MM.1S (cell line): Measurements from ENCODE around the gene UPK3BL2.
"Not testable (repeated sequence)": the region's sequence is repeated elsewhere in the genome, so short reads cannot be mapped to it uniquely, and the experiment has no call there.

Source experiments
- DNase-seq: peaks from one replicate; pipeline ENCODE4 v3.0.0-alpha.2; 2015
- H2AFZ ChIP-seq: fragments of 300-600 bp; sonication (generic); 2 replicates; pipeline ENCODE4 v1.6.0; 2016; ENCODE audit warnings: antibody characterized with exemption, low read length
- H3F3A ChIP-seq: fragments of 300-600 bp; sonication (generic); 2 replicates; pipeline ENCODE4 v1.6.1; 2016; ENCODE audit warnings: mild to moderate bottlenecking, antibody characterized with exemption, low read length, moderate library complexity, mixed read lengths; ENCODE audit not compliant: insufficient read depth
- H3K27ac ChIP-seq: fragments of 300-600 bp; sonication (generic); 2 replicates; pipeline ENCODE4 v1.5.1; 2016; ENCODE audit warnings: mild to moderate bottlenecking, low read length
- H3K27me3 ChIP-seq: fragments of 300-600 bp; sonication (generic); replicated peaks from 2 replicates; pipeline ENCODE4 v1.6.0; 2016; ENCODE audit warnings: low read length; ENCODE audit not compliant: insufficient read depth
- H3K36me3 ChIP-seq: fragments of 300-600 bp; sonication (generic); replicated peaks from 2 replicates; pipeline ENCODE4 v1.6.1; 2016; ENCODE audit warnings: mild to moderate bottlenecking, low read length, mixed read lengths; ENCODE audit not compliant: insufficient read depth
- H3K4me1 ChIP-seq: fragments of 300-600 bp; sonication (generic); 2 replicates; pipeline ENCODE4 v1.6.1; 2016; ENCODE audit warnings: low read length, mixed read lengths
- H3K4me2 ChIP-seq: fragments of 300-600 bp; sonication (generic); 2 replicates; pipeline ENCODE4 v1.6.0; 2016; ENCODE audit warnings: low read depth, low read length
- H3K4me3 ChIP-seq: fragments of 300-600 bp; sonication (generic); 2 replicates; pipeline ENCODE4 v1.5.1; 2016; ENCODE audit warnings: low read length, mixed read lengths
- H3K79me2 ChIP-seq: fragments of 300-600 bp; sonication (generic); 2 replicates; pipeline ENCODE4 v1.6.1; 2016; ENCODE audit warnings: mixed run types, low read length, mixed read lengths
- H3K9ac ChIP-seq: fragments of 300-600 bp; sonication (generic); 2 replicates; pipeline ENCODE4 v1.6.1; 2016; ENCODE audit warnings: low read length, mixed read lengths
- H3K9me2 ChIP-seq: fragments of 300-600 bp; sonication (generic); replicated peaks from 2 replicates; pipeline ENCODE4 v1.6.1; 2016; ENCODE audit warnings: mild to moderate bottlenecking, low read length, mixed read lengths; ENCODE audit not compliant: insufficient read depth
- H3K9me3 ChIP-seq: fragments of 300-600 bp; sonication (generic); replicated peaks from 2 replicates; pipeline ENCODE4 v1.6.1; 2016; ENCODE audit warnings: mild to moderate bottlenecking, low read length, mixed read lengths; ENCODE audit not compliant: insufficient read depth
- H4K20me1 ChIP-seq: fragments of 300-600 bp; sonication (generic); 2 replicates; pipeline ENCODE4 v1.6.1; 2016; ENCODE audit warnings: mild to moderate bottlenecking, low read length, moderate library complexity, mixed read lengths; ENCODE audit not compliant: insufficient read depth

Gene UPK3BL2

DNA sequence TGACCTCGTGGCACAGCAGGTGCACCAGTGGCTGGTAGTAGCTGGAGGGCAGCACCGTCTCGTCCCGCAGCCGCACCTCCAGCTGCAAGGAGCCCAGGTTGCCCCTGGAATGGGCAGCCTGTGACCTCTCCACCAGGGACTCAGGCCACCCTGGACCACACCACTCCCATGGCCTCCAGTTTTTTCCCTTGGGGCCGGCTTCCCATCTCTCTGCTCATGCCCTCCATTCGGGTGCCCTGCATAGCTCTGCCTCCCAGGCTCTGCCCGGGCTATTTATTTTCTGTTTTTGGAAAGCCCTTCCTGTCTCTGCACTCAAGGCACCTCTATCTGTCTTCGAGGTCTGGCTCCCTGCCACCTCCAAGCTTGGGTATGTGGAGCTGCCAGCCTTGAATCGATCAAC, 46.6 kb downstream of the UPK3BL2 start:
- H3K9me2 ChIP-seq, H3K36me3 ChIP-seq, H3K27ac ChIP-seq, H2AFZ ChIP-seq, H3K9ac ChIP-seq, H3K4me2 ChIP-seq, H3K4me1 ChIP-seq, H3K27me3 ChIP-seq, H3K79me2 ChIP-seq, H3K4me3 ChIP-seq, H3F3A ChIP-seq, DNase-seq, H4K20me1 ChIP-seq, H3K9me3 ChIP-seq: not testable (repeated sequence)

DNA sequence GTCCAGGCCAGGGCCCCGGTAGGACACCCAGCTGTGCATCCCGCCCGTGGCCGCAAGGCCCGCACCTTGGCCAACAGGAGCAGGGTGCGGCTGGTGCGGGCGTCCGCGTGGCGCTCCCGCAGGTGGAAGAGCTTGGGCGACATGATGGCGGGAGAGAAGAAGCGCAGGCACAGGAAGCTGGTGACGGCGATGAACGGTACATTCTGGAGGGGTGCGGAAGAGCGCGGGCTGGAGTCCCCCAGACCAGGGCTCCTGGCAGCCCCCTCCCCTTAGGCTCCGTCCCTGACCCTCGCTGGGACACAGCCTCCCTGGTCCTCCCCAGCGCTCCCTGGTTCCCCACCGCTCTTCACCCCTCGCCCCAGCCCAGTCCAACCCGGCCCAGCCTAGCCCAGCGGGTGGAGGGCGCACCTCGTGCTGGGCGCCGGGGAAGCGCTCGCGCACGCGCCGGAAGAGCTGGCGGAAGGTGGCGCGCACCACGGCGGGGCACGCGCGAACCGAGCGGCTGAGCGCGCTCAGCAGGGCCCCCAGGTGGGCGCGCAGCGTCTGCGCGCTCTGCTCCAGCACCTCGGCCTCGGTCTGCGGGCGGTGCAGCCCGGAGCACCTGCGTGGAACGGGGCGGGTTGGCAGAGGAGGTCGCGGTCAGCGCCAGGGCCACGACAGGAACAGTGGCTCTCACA, 48.9 kb downstream of the UPK3BL2 start:
- not testable (repeated sequence) for H3K36me3 ChIP-seq, H3K9ac ChIP-seq, H3K9me3 ChIP-seq, DNase-seq, H3K4me3 ChIP-seq, H3K79me2 ChIP-seq, H2AFZ ChIP-seq, H3K27me3 ChIP-seq, H3F3A ChIP-seq, H3K4me2 ChIP-seq, H3K4me1 ChIP-seq, H3K27ac ChIP-seq, H4K20me1 ChIP-seq, H3K9me2 ChIP-seq

DNA sequence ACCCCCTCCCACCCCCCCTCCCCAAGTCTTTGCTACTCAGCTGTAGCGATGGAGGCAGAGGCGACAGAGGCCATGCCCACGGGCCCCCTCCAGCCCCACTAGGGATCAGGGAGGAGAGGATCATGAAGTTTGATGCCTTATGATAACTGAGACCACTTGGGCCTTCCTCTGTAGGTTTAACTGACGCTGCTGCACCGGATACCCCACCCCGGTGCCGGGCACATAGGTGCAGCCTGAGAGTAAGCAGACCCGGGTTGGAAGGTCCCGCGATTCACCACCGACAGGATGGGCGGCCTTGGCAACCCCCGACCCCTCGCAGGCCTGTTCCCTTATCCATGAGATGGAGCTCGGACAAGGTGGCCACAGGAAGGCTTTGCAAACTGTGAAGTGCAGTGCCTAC, 49.5 kb downstream of the UPK3BL2 start:
- not testable (repeated sequence) for H3K9me2 ChIP-seq, H3K4me1 ChIP-seq, H4K20me1 ChIP-seq, DNase-seq, H3K4me3 ChIP-seq, H3F3A ChIP-seq, H3K27me3 ChIP-seq, H3K9me3 ChIP-seq, H3K9ac ChIP-seq, H3K4me2 ChIP-seq, H3K36me3 ChIP-seq, H3K79me2 ChIP-seq, H3K27ac ChIP-seq, H2AFZ ChIP-seq

DNA sequence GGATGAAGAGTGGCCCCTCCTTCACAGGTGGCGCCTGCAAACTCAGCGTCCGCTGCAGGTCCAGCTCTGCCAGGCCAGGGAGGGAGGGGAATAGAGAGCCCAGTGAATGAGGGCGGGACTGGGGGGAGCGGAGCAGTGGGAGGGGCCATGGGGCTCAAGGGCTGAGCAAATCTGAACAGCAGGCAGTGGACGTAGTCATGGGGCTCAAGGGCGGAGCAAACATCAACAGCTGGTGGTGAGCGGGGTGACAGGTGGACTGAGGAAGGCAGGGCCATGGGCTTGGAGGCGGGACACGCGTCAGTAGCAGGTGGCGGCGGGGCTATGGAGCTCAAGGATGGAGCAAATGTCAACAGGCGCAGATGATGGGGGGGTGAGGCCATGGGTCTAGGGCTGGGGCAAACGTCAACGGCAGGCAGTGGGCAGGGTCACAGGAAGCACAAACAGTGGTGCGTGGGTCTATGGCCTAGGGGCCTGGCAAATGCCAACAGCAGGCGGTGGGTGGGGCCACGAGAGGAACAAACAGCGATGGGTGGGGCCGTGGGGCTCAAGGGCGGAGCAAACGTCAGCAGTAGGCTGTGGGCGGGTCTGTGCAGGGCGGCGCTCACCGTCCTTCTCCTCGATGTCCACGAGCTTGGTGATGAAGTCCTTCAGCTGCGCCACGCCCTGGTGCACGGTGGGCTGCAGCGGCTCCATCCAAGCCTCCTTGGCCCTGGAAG, 50.1 kb downstream of the UPK3BL2 start:
- not testable (repeated sequence) for H4K20me1 ChIP-seq, H3K9ac ChIP-seq, H3F3A ChIP-seq, H3K9me2 ChIP-seq, H3K27me3 ChIP-seq, H3K36me3 ChIP-seq, H3K4me2 ChIP-seq, H3K9me3 ChIP-seq, DNase-seq, H3K79me2 ChIP-seq, H3K27ac ChIP-seq, H2AFZ ChIP-seq, H3K4me3 ChIP-seq, H3K4me1 ChIP-seq

DNA sequence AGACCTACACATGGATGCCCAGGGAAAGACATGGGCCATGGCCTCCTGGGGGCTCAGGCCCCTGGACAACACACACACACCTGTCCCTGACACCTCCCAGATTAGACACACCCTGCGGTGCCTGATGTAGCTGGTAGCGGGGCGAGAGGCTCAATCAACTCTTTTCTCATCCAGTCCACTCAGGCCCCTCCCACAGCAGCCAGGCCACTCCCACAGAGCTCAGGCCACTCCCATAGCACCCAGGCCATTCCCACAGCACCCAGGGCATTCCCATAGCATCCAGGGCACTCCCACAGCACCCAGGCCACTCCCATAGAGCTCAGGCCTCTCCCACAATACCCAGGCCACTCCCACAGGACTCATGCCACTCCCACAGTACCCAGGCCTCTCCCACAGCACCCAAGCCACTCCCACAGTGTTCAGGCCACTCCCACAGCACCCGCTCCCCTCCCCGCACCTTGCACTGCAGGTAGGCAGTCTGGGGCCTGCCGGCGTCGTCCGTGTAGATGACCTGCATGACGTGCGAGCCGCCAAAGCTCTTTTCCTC, 52.9 kb downstream of the UPK3BL2 start:
- H3F3A ChIP-seq, H3K4me1 ChIP-seq, H3K9ac ChIP-seq, H3K9me2 ChIP-seq, H3K27me3 ChIP-seq, H3K4me2 ChIP-seq, H3K9me3 ChIP-seq, H2AFZ ChIP-seq, H3K79me2 ChIP-seq, H3K27ac ChIP-seq, H4K20me1 ChIP-seq, H3K4me3 ChIP-seq, DNase-seq, H3K36me3 ChIP-seq: not testable (repeated sequence)
